GM12872 (cell line): ENCODE results near the gene STK32B.

Experiments used
- TF ChIP-seq, protein P1 (sequence below): IDR thresholded peaks from 3 replicates; pipeline ENCODE4 v1.5.1; 2011; ENCODE audit warnings: low read depth, mild to moderate bottlenecking, low read length, moderate library complexity; ENCODE audit not compliant: insufficient read depth

Gene STK32B

DNA sequence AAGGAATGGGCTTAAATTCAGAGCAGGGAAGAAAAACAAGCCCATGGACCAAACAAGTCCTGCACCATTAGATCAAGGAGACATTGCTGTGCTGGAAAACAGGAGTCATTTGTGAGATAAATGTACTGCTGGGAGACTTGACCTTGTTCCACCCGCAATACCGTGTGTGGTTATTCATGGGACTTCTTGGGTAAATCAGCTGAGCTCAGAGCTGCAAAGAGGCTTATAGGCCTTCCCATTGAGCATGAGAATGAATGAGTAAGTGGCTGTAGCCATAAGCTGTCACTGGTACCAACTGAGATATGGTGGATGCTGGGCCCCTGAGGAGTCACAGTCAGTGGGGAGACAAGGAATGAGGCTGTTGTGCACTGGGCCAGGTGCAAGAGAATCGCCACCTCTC, 29.7 kb upstream of the STK32B start:
- TF ChIP-seq, protein P1, sequence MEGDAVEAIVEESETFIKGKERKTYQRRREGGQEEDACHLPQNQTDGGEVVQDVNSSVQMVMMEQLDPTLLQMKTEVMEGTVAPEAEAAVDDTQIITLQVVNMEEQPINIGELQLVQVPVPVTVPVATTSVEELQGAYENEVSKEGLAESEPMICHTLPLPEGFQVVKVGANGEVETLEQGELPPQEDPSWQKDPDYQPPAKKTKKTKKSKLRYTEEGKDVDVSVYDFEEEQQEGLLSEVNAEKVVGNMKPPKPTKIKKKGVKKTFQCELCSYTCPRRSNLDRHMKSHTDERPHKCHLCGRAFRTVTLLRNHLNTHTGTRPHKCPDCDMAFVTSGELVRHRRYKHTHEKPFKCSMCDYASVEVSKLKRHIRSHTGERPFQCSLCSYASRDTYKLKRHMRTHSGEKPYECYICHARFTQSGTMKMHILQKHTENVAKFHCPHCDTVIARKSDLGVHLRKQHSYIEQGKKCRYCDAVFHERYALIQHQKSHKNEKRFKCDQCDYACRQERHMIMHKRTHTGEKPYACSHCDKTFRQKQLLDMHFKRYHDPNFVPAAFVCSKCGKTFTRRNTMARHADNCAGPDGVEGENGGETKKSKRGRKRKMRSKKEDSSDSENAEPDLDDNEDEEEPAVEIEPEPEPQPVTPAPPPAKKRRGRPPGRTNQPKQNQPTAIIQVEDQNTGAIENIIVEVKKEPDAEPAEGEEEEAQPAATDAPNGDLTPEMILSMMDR, result no peak

DNA sequence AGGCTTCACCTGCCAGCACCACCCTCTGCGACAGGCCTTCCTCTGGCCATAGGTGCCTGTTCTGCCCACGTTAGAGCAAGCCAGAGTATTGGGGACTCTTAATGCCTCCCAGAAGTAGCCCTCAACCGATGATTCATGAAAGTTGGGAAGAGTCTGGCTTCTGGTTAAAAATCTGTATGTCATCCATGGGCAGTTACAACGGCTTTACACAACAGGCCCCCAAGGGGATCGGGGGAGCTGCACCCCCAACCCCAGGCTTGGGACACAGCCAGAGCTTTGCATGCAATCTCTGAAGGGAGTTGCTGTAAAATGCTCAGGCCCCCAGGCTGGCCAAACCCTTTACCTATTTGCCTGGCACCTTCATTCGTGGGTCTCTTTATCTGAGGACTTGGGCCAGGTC, 26.6 kb upstream of the STK32B start:
- TF ChIP-seq, protein P1, result no peak

DNA sequence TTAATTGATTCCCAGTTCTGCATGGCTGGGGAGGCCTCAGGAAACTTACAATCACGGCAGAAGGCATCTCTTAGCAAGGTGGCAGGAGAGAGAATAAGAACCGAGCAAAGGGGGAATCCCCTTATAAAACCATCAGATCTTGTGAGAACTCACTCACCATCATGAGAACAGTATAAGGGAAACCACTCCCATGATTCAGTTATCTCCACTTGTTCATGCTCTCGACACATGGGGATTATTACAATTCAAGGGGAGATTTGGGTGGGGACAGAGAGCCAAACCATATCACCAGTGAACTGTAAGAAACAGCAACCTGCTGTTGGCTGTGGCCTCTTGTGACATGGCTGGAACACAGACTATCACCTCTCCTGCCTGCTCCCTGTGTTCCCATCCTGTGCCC, 24.9 kb upstream of the STK32B start:
- TF ChIP-seq, protein P1, result no peak

DNA sequence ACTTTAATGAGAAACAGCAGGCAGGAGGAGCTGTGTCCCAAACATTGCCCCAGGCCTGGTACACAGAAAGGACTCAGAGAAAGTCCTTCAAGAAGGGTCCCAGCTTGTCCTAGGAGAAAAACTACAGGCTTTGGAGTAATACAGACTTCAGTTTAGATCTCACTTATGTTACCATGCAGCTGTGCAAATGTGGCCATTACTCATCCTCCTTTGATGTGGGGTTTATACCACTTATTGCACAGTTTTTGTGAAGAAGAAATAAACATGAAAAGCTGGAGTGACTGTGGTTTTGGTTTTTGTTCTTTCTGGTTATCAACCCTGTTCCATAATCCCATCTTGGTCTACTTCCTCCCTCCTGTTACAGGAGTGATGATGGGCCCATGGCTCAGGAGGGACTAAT, 23.9 kb upstream of the STK32B start:
- TF ChIP-seq, protein P1, result no peak

DNA sequence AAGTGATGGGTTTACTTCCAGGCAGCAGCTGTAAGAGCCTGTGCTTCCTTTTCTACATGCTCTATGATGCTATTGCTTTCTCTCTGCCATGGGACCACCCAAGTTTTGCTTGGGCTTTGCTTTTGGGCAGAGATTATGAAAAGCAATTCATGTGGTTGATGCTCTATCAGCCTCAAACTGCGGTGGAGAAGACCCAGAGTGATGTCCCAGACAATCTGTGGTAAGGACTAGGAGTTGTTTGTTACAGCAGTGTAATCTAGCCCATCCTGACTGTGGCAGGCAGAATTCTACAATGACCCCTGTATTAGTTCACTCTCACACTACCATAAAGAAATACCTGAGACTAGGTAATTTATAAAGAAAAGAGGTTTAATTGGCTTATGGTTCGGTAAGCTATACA, 22.8 kb upstream of the STK32B start:
- TF ChIP-seq, protein P1, result no peak

DNA sequence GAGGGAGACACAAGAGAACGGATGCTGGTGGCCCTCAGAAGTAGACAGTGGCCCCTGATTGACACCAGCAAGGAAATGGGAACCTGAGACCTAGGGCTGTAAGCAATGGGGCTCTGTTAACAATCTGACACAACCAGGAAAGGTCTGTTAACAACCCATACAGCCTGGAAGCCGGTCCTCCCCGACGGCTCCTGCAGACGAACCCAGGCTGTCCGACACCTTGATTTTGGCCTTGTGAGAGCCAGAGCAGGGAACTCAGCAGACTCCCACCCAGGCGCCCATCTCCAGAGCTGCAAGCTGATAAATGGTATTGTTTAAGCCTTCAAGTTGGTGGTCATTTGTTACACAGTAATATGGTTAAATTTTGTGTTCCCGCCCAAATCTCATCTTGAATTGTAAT, 21.8 kb upstream of the STK32B start:
- TF ChIP-seq, protein P1, result no peak

DNA sequence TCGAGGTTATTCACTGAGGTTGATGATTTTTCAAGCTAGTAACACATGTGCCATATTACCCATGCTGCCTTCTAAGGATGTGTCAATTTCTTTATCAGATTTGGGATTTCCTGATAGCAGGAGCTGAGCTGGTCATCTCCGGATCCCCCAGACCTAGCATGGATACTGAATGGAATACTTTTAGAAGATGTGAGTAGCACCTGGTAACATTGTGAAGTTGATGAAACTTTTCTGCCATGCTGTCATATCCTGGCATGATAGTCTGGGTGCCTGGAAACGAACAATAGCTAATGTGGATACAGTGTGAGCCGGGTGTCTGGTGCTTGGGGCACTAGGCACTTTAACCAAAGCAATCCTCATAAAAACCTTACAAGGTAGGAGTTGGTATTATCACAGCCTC, 21.1 kb upstream of the STK32B start:
- TF ChIP-seq, protein P1, result no peak

GRCh38 chr4:5030927-5031326, 20.4 kb upstream of the STK32B start:
- TF ChIP-seq, protein P1, result no peak
